WTC11 (cell line): ENCODE data around the gene PPM1M.

Experiments used
- ATF1 ChIP-seq: sonication (generic); formaldehyde crosslinking; IDR thresholded peaks from 2 replicates; pipeline ENCODE4 v1.8.1; 2023; ENCODE audit warnings: mild to moderate bottlenecking, moderate library complexity, missing genetic modification reagents
- FOXP1 ChIP-seq: sonication (generic); formaldehyde crosslinking; IDR thresholded peaks from 2 replicates; pipeline ENCODE4 v1.8.0; 2022; ENCODE audit warnings: missing genetic modification reagents, mild to moderate bottlenecking, moderate library complexity, borderline replicate concordance
- HMGA2 ChIP-seq: fragments of 250-450 bp; sonication (Bioruptor Pico); IDR thresholded peaks from 2 replicates; pipeline ENCODE4 v1.4.0; 2021; ENCODE audit warnings: mild to moderate bottlenecking, moderate library complexity
- ZNF121 ChIP-seq: sonication (generic); formaldehyde crosslinking; IDR thresholded peaks from 2 replicates; pipeline ENCODE4 v1.8.0; 2023; ENCODE audit warnings: missing genetic modification reagents
- ZNF232 ChIP-seq: sonication (generic); formaldehyde crosslinking; IDR thresholded peaks from 2 replicates; pipeline ENCODE4 v1.8.0; 2022; ENCODE audit warnings: mild to moderate bottlenecking, missing genetic modification reagents
- TF ChIP-seq, protein P1 (sequence below): fragments of 200-600 bp; IDR thresholded peaks from 2 replicates; pipeline ENCODE4 v1.8.0; 2022; ENCODE audit warnings: antibody characterized with exemption

DNA sequence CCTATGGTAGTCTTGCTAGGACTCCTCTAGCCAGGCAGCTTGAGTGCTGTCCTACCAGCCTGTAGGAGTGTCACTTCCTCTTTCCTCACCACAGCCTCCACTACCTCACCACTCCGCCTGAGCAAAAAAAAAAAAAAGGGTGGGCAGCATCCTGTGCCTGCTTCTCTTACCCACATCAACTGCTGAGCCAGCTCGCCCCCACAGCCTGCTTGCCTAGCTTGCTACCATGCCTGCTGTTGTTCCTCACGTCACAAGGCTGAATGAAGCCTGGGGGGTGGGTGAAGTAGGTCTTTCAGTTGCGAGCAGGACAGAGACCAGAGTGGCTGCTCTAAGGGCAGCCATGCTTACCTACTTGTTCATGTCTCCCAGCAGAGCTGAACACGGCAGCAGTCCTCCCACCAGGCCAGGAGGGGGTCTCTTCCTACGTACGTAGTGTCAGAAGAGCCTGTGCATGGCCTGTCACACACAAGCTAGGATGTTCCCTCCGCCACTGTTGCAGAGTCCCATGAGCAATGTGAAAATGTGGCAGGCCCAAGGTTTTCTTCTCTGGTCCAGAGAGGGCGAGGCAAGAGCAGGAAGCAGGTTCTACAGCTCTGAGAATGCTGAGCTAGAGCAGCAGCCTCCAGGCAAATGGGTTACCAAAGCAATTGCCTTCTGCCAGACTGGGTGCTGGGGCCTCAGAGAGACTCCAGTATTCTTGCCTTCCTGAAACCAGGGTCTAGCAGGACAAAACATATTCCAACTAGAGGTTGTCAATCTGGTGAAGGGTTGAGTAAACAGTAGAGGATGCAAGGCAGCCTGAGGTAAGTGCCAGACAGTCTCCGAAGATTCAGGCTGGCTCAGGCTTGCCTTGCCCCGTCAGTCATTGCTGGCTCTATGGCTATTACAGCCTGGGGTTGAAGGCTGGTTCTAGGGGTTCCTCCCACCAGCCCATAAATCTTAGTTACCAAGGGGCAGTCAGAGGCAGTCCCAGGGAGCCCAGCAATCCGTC is 8.1 kb downstream of the PPM1M start:
- TF ChIP-seq, protein P1, sequence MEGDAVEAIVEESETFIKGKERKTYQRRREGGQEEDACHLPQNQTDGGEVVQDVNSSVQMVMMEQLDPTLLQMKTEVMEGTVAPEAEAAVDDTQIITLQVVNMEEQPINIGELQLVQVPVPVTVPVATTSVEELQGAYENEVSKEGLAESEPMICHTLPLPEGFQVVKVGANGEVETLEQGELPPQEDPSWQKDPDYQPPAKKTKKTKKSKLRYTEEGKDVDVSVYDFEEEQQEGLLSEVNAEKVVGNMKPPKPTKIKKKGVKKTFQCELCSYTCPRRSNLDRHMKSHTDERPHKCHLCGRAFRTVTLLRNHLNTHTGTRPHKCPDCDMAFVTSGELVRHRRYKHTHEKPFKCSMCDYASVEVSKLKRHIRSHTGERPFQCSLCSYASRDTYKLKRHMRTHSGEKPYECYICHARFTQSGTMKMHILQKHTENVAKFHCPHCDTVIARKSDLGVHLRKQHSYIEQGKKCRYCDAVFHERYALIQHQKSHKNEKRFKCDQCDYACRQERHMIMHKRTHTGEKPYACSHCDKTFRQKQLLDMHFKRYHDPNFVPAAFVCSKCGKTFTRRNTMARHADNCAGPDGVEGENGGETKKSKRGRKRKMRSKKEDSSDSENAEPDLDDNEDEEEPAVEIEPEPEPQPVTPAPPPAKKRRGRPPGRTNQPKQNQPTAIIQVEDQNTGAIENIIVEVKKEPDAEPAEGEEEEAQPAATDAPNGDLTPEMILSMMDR = no peak
- TF ChIP-seq ATF1 (CRISPR knock-in tag) = no peak
- no peak for TF ChIP-seq ZNF121 (CRISPR knock-in tag)
- TF ChIP-seq FOXP1 = no peak
- TF ChIP-seq ZNF232 (CRISPR knock-in tag) = no peak
- no peak for TF ChIP-seq HMGA2 (CRISPR knock-in tag)
